GM21723 (cell line): ENCODE data around the gene SLC25A24.
"Not testable (repeated sequence)": the region's sequence is repeated elsewhere in the genome, so short reads cannot be mapped to it uniquely, and the experiment has no call there.

Experiments
- ATAC-seq: cut with Tn5 transposase; IDR thresholded peaks from one replicate; pipeline ENCODE4 v1.9.1; 2021; ENCODE audit warnings: mild to moderate bottlenecking, moderate library complexity; ENCODE audit not compliant: unreplicated experiment

SLC25A24 gene

DNA sequence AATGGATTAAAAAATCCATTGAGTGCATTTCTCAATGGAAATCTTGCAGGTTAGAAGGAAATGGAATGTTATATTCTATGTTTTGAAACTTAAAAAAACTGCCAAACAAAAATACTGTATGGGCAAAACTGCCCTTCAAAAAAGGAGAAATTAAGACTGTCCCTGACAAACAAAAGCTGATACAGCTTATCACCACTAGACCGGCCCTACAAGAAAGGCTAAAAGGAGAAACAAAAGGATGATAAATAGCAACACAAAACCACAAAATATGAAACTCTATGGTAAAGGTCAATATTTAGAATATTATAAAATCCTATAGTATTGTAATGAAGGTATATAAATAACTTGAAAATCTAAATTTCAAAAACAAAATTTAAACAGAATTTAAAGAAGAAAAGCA is 60.0 kb downstream of the SLC25A24 start:
- no peak for ATAC-seq

- not testable (repeated sequence) for ATAC-seq
Observed at GRCh38 chr1:108139555-108139954, 60.6 kb downstream of the SLC25A24 start.

DNA sequence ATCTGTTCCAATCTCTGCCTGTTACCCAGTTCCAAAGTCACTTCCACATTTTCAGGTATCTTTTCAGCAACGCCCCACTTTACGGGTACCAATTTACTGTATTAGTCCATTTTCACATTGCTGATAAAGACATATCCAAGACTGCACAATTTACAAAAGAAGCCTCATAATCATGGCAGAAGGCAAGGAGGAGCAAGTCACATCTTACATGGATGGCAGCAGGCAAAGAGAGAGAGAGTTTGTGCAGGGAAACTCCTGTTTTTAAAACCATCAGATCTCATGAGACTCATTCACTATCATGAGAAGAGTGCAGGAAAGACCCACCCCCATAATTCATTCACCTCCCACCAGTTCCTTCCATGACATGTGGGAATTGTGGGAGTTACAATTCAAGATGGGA is 67.0 kb downstream of the SLC25A24 start:
- not testable (repeated sequence) for ATAC-seq

DNA sequence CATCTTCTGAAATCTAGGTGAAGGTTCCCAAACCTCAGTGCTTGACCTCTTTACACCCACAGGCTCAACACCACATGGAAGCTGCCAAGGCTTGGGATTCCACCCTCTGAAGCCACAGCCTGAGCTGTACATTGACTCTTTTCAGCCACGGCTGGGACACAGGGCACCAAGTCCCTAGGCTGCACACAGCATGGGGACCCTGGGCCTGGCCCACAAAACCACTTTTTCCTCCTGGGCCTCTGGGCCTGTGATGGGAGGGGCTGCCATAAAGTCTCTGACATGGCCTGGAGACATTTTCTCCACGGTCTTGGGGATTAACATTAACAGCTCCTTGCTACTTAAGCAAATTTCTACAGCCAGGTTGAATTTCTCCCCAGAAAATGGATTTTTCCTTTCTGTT is 67.8 kb downstream of the SLC25A24 start:
- not testable (repeated sequence) for ATAC-seq

DNA sequence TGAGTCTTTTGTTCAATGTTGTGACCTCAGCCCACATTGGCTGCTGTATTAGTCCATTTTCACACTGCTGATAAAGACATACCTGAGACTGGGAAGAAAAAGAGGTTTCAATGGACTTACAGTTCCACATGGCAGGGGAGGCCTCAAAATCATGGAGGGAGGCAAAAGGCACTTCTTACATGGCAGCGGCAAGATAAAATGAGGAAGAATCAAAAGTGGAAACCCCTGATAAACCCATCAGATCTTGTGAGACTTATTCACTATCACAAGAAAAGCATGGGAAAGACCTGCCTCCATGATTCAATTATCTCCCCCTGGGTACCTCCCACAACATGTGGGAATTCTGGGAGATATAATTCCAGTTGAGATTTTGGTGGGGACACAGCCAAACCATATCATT is 68.9 kb downstream of the SLC25A24 start:
- not testable (repeated sequence) for ATAC-seq

DNA sequence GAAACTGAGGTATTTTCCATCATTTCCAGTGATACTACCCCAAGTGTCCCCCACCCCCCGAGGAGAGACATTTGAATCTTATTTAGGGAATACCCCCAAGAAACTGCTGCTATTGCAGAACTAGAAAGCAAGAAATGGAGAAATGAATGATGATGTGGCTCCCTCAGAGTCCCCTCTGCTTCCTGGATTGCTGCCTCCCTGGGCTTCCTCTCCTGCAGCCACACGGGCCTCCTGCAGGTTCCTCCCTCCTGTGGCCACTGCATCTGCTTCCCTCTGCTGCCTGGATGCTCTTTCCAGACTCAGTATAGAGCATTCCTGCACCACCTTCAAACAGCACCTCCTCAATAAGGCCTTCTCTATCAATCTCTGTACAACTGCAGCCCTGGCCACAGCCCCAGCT is 69.3 kb downstream of the SLC25A24 start:
- ATAC-seq = no peak

DNA sequence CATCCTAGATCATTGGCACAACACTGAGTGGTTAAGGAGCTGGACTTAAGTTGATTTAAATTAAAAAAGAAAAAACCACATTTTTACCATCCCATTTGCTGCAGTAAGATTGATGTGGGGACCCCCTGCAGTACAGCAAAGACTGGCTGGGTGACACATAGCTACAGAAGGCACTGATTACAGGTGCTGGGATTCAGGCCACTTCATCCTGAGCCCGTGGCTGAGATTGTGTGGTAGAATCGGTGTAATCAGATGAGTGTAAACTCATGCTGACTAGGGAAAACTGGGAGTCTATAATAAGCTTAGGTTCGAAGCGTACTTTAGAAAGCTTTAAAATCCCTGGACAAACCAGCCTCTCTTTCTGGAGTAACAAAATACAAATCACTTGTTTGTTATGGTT is 70.1 kb downstream of the SLC25A24 start:
- ATAC-seq = no peak

- ATAC-seq = peak; percentile 95
Observed at GRCh38 chr1:108125312-108126138, 74.6 kb downstream of the SLC25A24 start.

- ATAC-seq = no peak
Observed at GRCh38 chr1:108124622-108125311, 75.4 kb downstream of the SLC25A24 start.

GRCh38 chr1:108124023-108124422 is 76.1 kb downstream of the SLC25A24 start:
- no peak for ATAC-seq

DNA sequence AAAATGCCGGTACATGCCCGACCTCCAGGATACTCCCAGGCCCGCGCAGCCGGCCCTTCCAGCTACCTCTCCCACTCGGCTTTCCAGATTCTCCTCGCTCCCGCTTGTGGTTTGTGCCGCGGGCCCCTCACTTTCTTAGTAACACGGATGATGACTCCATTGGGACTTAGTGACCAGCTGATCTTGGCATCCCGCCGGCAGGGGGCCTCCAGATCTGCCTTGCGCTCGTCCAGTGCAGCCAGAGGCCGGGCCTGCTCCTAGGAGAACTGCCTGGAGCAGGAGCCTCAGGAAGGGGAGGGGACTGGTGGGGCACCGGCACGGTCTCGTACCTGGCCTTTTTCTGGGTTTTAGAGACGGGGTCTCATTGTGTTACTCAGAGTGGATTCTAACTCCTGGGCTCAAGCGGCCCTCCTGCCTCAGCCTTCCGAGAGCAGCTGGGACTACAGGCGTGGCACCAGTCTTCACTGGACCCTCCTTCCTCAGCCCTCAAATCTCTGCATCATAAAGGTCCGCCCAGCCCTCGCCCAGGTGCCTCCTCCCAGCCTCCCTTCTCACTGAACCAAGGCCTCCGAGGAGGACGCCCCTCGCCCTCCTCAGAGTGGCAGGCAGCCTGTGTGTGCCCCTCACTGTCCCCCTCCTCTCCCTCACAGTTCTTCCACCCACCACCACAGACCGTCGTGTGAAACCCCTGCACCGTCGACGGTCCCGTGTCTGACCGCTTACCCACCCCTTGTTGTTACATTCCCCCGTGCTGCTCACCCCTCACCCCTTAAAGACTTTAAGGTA is 78.6 kb downstream of the SLC25A24 start:
- no peak for ATAC-seq

- ATAC-seq = no peak
Observed at GRCh38 chr1:108120163-108120562, 80.0 kb downstream of the SLC25A24 start.

GRCh38 chr1:108119500-108119899 is 80.6 kb downstream of the SLC25A24 start:
- ATAC-seq = no peak

DNA sequence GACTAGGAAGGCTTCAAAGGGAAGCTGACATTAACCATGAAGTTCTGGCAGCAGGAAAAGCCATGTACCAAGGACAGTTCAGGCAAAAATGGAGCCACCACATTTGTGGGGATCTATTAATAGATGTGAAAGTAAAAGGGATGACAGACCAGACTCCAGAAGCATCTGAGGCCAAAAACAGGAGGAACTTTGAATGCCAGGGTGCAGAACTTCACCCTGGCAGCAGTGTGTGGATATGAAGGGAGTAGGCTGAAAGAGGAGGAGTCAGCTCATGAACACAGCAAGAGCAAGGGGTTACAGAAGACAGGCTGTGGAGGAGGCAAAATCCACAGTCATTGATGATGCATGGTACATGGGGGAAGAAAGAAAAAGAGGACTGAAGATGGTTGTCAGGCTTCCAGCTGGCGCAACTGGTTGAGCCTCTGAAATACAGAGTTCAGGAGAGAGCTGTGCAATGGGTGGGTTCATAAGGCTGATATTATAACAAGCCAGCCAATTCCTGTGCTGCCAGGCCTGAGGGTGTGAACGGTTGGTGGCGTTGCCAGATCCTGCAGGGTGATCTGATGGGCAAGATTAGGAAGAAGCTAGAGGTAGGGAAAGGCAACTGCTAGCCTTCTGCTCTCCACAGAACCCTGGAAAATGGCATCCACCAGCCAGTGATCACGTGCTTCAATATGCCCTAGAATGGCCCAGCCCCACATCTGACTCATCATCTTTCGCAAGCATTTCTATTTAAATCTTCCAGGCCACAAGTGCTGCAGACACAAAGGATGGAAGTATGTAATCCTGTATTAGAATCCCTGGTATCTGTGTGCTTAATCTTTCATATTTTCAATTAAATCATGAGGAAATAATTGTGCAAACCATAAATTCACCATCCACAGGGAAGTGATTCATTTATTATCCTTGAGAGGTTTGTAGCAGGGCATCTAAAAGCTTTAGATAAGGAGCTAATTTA is 81.9 kb downstream of the SLC25A24 start:
- ATAC-seq = no peak

DNA sequence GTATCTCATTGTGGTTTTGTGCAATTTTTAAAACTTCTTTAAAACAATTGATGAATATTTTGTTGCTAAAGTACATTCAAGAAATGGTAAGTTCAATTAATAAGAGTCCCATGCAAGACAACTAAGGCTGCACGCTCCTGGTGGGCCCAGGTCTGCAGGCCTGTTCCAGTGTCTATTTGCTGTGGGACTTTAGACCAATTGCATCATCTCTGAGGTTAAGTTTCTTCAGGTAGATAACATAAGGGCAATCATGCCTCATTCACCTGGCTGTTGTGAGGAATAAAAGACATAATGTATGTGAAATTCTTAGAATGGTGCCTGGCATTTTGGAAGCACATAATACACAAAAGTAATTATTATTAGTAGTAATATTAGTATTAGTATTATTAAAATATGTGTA is 82.9 kb downstream of the SLC25A24 start:
- ATAC-seq = no peak

DNA sequence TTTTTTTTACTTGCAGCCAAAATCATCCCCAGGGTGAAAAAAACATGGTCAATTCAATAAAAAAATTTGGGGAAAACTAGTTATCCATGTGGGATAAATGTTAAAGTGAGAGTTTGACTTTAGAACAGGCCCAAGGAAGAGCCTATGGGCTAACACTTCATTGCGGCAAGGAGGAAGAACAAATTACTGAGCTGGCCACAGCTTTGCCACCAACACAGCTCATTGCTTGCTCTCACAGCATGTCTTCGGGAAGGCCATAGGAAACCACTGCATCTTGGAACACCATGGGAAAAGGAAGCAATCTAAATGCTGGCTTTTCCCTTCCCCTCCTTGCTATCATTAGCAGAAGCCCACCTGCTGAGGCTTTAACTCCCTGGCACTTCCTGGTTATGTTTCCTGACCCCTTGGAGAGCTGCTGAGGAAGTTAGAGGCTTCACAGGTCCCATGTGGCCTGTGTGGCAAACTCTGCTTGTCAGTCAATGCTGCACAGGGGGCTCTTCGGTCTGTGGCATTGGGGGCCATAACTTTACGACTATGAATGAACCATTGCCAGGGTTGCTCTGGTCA is 86.0 kb downstream of the SLC25A24 start:
- ATAC-seq = no peak

GRCh38 chr1:108113496-108113895 is 86.6 kb downstream of the SLC25A24 start:
- ATAC-seq = no peak

DNA sequence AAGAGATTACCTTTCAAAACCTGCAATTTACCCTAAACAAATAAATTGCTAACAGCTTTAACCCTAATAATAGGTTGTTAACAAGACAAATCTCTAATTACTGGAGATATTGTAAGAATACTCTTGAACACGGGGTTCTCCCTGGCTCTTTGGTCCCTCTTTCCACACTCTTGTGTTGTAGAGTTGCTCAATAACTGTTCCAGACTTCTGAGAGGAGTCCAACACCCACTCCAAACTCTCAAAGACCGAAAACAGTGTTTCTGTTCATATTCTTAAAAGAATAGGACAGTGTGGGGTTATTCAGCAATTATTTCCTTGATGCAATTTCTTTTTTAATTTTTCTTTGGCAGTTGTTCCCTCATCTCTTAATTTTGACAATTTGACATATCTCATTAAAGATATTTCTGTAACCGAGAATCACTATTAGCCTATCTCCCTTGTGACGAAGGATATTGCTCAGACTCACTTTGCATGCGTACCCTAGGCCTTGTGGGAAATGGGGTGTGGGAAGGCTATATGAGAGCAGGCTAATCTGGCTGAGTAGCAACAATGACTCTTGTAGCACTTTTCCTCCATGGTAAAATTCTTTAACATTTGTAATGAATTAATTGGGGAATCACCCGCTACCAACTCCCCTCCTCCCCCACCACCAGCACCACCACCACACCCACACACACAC is 90.7 kb downstream of the SLC25A24 start:
- no peak for ATAC-seq

- ATAC-seq = no peak
Observed at GRCh38 chr1:108108119-108108518, 92.0 kb downstream of the SLC25A24 start.
